ENCODE measurements around the gene SLC25A44. TPM values are rescaled to one million over a fixed set of nuclear protein-coding genes. Genes with fewer than 3 reads are reported as not detected.

The SLC25A44 gene
- total RNA-seq, 4 donors from 2014 or later, result 9.2 to 19.5 (median 18.5) TPM

- TF ChIP-seq POLR2A (IDR thresholded peaks at IDR 0.05) (no peak), CTCF (IDR thresholded peaks at IDR 0.05 in 4 of 5, conservative IDR thresholded peaks at IDR 0.05 in 1 of 5) (no peak)
- in situ Hi-C loops (cut with MboI; ENCODE audit: low sequenced_read_pairs in 4 of 4), result no loop called here
Measured at GRCh38 chr1:156238248-156238647, 44.3 kb downstream of the SLC25A44 start.

GRCh38 chr1:156241311-156241811 lies 47.5 kb downstream of the SLC25A44 start:
- ATAC-seq (no peak), DNase-seq (no peak)
- H3K9me3 ChIP-seq, result no peaks in the 10 kb centered on the region
- peaks cover 0 to 46% of the 10 kb centered on the region in 2 donors for H3K36me3 ChIP-seq
- intact Hi-C loops (cut with DNase I; ENCODE audit: low total_unique reads) (no loop called here), in situ Hi-C loops (cut with MboI; ENCODE audit: low sequenced_read_pairs in 4 of 4) (no loop called here)
- peaks cover 16 to 18% (median 16%) of the 10 kb centered on the region in 3 donors for H3K27me3 ChIP-seq
- TF ChIP-seq POLR2A (IDR thresholded peaks at IDR 0.05) (no peak), CTCF (IDR thresholded peaks at IDR 0.05 in 4 of 5, conservative IDR thresholded peaks at IDR 0.05 in 1 of 5) (no peak)
- no peak overlapping the region for H3K27ac ChIP-seq
- H3K4me3 ChIP-seq, result no peak overlapping the region
- H3K4me1 ChIP-seq, result peaks cover 0 to 10% of the 10 kb centered on the region in 2 donors

More at GRCh38 chr1:156238248-156238647, 44.3 kb downstream of the SLC25A44 start:
- Histone ChIP-seq H3K27me3 (no peaks in the 10 kb centered on the region), H3K36me3 (peaks cover 0 to 68% of the 10 kb centered on the region in 2 donors), H3K9me3 (no peaks in the 10 kb centered on the region), H3K27ac (no peak overlapping the region), H3K4me3 (no peak overlapping the region), H3K4me1 (no peaks in the 10 kb centered on the region)
- intact Hi-C loops (cut with DNase I; ENCODE audit: low total_unique reads), result no loop called here
- ATAC-seq (no peak), DNase-seq (no peak)

GRCh38 chr1:156241926-156242325 lies 48.0 kb downstream of the SLC25A44 start, which contains the start of gene BGLAP:
BGLAP (plus strand) TSS chr1:156242184; CDS start chr1:156242232, 48 bp downstream.
- intact Hi-C loops (cut with DNase I; ENCODE audit: low total_unique reads) (no loop called here), in situ Hi-C loops (cut with MboI; ENCODE audit: low sequenced_read_pairs in 4 of 4) (no loop called here)
- Histone ChIP-seq H3K27ac (no peak within 1 kb of the TSS), H3K4me1 (peaks cover 0 to 10% of the 10 kb centered on the region in 2 donors), H3K27me3 (peaks cover 17 to 20% (median 20%) of the 10 kb centered on the region in 3 donors), H3K4me3 (no peak within 1 kb of the TSS), H3K36me3 (peaks cover 0 to 40% of the 10 kb centered on the region in 2 donors), H3K9me3 (no peaks in the 10 kb centered on the region)
- no peak for ATAC-seq
- TF ChIP-seq POLR2A (IDR thresholded peaks at IDR 0.05) (no peak), CTCF (IDR thresholded peaks at IDR 0.05 in 4 of 5, conservative IDR thresholded peaks at IDR 0.05 in 1 of 5) (no peak)
- no peak for DNase-seq

GRCh38 chr1:156242738-156243137 lies 48.8 kb downstream of the SLC25A44 start:
- Histone ChIP-seq H3K27ac (no peak overlapping the region), H3K4me3 (no peak overlapping the region), H3K4me1 (peaks cover 5 to 10% of the 10 kb centered on the region in 2 donors), H3K9me3 (no peaks in the 10 kb centered on the region), H3K27me3 (peaks cover 17 to 20% (median 20%) of the 10 kb centered on the region in 3 donors), H3K36me3 (peaks cover 0 to 32% of the 10 kb centered on the region in 2 donors)
- DNase-seq (no peak), ATAC-seq (no peak)
- intact Hi-C loops (cut with DNase I; ENCODE audit: low total_unique reads) (no loop called here), in situ Hi-C loops (cut with MboI; ENCODE audit: low sequenced_read_pairs in 4 of 4) (no loop called here)
- TF ChIP-seq CTCF (IDR thresholded peaks at IDR 0.05 in 4 of 5, conservative IDR thresholded peaks at IDR 0.05 in 1 of 5) (no peak), POLR2A (IDR thresholded peaks at IDR 0.05) (no peak)

Data from gastrocnemius medialis (tissue), 4 donors.